Astrocyte (in vitro differentiated cells and primary cell): ENCODE data around the gene IGF1R.

Source experiments
- CTCF ChIP-seq: IDR thresholded peaks from 2 replicates; pipeline ENCODE4 v1.5.1; 2011; ENCODE audit warnings: low read depth, mild to moderate bottlenecking, inconsistent platforms, low read length, moderate library complexity; ENCODE audit not compliant: insufficient read depth
- EZH2 ChIP-seq: IDR thresholded peaks from 2 replicates; pipeline ENCODE4 v1.6.1; 2012; ENCODE audit warnings: mild to moderate bottlenecking, low read length, inconsistent platforms; ENCODE audit not compliant: insufficient read depth

- TF ChIP-seq CTCF: no peak
- no peak for TF ChIP-seq EZH2
Measured at GRCh38 chr15:98956796-98957553, 308.6 kb downstream of the IGF1R start.
